Esophagus muscularis mucosa (tissue), 4 donors: Measurements from ENCODE around the gene C1orf167. TPM values are rescaled to one million over a fixed set of nuclear protein-coding genes. Genes with fewer than 3 reads are reported as not detected.
"Not testable (repeated sequence)": the region's sequence is repeated elsewhere in the genome, so short reads cannot be mapped to it uniquely, and the experiment has no call there.

Experiments used
- DNase-seq: peaks from one replicate; pipeline ENCODE4 v3.0.0-alpha.2; 2017; ENCODE audit errors: extremely low spot score
- H3K27ac ChIP-seq, 4 donors: fragments of 200-600 bp; sonication (generic); replicated peaks in 1 of 4; 1 replicate in 3 of 4; 2 replicates in 1 of 4; pipeline ENCODE4 v1.5.1; 2016 to 2019; ENCODE audit warnings: mild to moderate bottlenecking in 1 of 4
- H3K27me3 ChIP-seq, 4 donors: fragments of 200-600 bp; sonication (generic); one replicate each; pipeline versions ENCODE4 v1.5.1 to v1.6.0; 2016 to 2019
- H3K36me3 ChIP-seq, 4 donors: fragments of 200-600 bp; sonication (generic); one replicate each; pipeline ENCODE4 v1.5.1; 2016 to 2019
- H3K4me1 ChIP-seq, 4 donors: fragments of 200-600 bp; sonication (generic); one replicate each; pipeline ENCODE4 v1.5.1; 2016 to 2019
- H3K4me3 ChIP-seq, 4 donors: fragments of 200-600 bp; sonication (generic); 1 replicate in 2 of 4; 2 replicates in 2 of 4; pipeline ENCODE4 v1.5.1; 2016 to 2019; ENCODE audit warnings: mild to moderate bottlenecking in 4 of 4, moderate library complexity in 1 of 4
- H3K9me3 ChIP-seq, 4 donors: fragments of 200-600 bp; sonication (generic); 1 replicate in 3 of 4; 2 replicates in 1 of 4; pipeline ENCODE4 v1.5.1; 2016 to 2019
- CTCF ChIP-seq, 3 experiments: fragments of 200-600 bp in 2 of 3; fragments of 450-650 bp in 1 of 3; sonication (generic) in 2 of 3; IDR thresholded peaks; one replicate each; pipeline ENCODE4 v1.5.1; 2017 to 2019; ENCODE audit warnings: antibody characterized with exemption in 3 of 3, mild to moderate bottlenecking in 2 of 3, moderate library complexity in 1 of 3
- EP300 ChIP-seq: sonication (generic); formaldehyde crosslinking; IDR thresholded peaks from one replicate; pipeline ENCODE4 v1.6.1; 2017; ENCODE audit warnings: antibody characterized with exemption
- POLR2A ChIP-seq: fragments of 450-650 bp; IDR thresholded peaks from one replicate; pipeline ENCODE4 v1.6.1; 2017; ENCODE audit warnings: antibody characterized with exemption, moderate library complexity, mild to moderate bottlenecking, low read depth
- POLR2AphosphoS5 ChIP-seq, 2 donors: sonication (generic); formaldehyde crosslinking; IDR thresholded peaks; one replicate each; pipeline ENCODE4 v1.6.1; 2017; ENCODE audit warnings: antibody characterized with exemption in 2 of 2
- WGBS: methylation state at CpG from one replicate; pipeline ENCODE4 v1.1.5; 2018; 5-methylcytosine and 5-hydroxymethylcytosine counted together
- intact Hi-C: fragments of 100-400 bp; cut with DNase I; formaldehyde crosslinking; loops from one replicate; pipeline ENCODE4 v1.15.1; 2023
- total RNA-seq, 4 donors: library from RNA; depleted of rRNA; stranded (reverse); fragments of >200 nt; gene quantifications; one replicate each; pipeline versions ENCODE4 v1.1.0 to v1.2.1, GENCODE V29; 2016

C1orf167 gene
- total RNA-seq, 4 donors from 2014 or later = 2.3 to 4.3 TPM; not detected in 2

DNA sequence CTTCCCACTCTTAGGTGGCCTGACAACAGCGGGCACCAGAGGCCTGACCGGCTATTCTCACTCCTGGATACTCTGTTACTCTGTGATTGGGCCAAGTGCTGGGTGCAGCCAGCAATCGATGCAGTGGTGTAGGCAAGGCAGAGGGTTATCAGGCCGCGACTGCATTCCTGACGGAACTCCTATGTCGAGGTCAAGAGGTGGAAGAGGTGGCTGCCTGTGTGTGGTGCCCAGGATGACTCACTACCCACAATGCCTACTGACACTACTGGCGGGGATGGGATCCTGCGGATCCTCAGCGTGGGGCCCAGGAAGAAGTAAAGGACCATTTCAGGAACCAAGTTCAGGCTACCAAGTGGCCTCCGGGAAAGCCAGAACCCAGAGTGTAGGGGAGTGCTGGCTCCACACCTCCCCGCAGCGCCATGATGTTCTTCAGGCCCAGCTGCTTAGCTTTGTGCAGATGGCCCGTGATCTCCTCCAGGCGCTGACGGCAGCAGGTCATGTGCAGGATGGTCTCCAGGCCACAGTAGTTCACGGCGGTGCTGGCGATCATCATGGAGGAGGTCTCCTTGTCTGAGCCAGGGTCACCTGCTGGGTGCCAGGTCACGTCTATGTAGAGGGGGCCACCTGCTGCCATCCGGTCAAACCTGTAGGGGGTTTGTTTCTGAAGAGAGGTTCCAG, 38.9 kb downstream of the C1orf167 start:
- H3K9me3 ChIP-seq = no peaks in the 10 kb centered on the region
- no peaks in the 10 kb centered on the region for H3K27me3 ChIP-seq
- H3K27ac ChIP-seq = no peak overlapping the region
- peaks cover 43 to 63% (median 50%) of the 10 kb centered on the region in 4 donors for H3K4me1 ChIP-seq
- no peak overlapping the region for H3K4me3 ChIP-seq
- H3K36me3 ChIP-seq = peaks cover 13 to 44% (median 38%) of the 10 kb centered on the region in 4 donors
- intact Hi-C loops = no loop called here
- no peak for DNase-seq
- TF ChIP-seq POLR2A (no peak), EP300 (no peak), POLR2AphosphoS5 (IDR thresholded peaks at IDR 0.05) (no peak), CTCF (IDR thresholded peaks at IDR 0.05) (no peak)
- 93% methylated on average over 18 of the region's 21 CpGs for WGBS

DNA sequence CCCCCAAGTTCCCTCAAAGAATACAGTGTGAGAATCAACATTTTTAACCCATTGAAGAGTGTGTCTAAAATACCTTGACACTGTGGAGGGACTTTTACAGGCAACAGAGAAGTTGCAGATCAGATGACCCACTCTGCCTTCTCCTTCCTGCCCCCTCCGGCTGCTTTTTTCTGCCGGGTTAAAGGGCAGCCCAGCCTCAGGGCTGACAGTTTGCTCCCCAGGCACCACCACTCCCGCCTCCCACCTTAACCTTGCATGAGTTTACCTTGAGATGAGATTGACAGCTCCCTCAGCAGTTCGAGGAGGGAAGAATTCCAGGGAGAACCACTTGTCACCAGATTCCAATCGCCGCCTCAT, 40.6 kb downstream of the C1orf167 start:
- no peak for DNase-seq
- Histone ChIP-seq H3K27ac (peak overlapping the region; percentile 95 to 99 (median 98)), H3K4me1 (peaks cover 43 to 66% (median 57%) of the 10 kb centered on the region in 4 donors), H3K36me3 (peaks cover 8 to 42% (median 30%) of the 10 kb centered on the region in 4 donors), H3K4me3 (peak overlapping the region; percentile 66 to 90 (median 74)), H3K27me3 (no peaks in the 10 kb centered on the region), H3K9me3 (no peaks in the 10 kb centered on the region)
- TF ChIP-seq CTCF (IDR thresholded peaks at IDR 0.05) (no peak), EP300 (no peak), POLR2A (peak; percentile 10), POLR2AphosphoS5 (IDR thresholded peaks at IDR 0.05) (peak; percentile 26 to 54)
- intact Hi-C loops = no loop called here
- WGBS = 25% methylated on average over 6 of the region's 6 CpGs

DNA sequence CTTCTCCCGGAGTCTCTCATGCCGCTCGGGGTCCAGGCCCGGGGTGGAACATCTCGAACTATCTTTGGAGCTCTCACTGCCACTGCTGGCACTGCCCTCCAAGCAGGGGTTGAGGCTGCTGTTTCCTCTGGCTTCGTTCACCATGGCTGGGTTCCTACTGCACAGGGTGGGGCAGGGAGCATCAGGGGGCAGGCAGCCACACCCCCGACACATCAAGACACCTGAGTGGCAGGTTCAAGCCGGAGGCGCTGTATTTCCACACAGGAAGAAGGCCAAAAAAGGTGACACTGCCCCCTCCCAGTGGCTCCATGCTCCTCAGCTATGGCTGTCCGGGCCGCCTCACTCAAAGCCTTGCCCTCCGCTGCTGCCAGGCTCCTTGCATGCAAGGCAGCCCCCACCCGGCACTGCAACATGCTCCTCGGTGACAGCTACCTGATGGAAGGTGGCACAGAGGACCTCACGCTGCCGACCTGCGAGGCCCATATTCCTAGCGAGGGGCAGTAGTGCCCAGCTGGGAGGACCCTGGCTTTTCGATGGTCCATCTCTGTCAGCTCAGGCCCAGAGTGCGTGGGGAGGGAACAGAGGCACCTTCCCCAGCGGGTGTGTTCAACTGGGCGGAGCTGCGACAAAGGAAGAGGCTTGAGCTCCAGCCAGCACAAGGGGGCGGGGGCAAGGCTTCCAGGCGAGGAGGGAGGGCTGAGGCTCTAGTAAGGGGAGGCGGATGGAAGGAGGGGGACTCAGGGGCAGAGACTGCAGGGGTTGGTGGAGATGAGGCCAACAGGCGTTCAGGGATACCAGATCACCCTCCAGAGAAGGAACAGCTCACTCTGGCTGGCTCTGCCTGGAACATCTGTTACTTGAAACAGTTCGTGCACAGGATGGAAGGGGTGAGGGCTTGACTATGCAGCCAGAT, 41.2 kb downstream of the C1orf167 start:
- Histone ChIP-seq H3K36me3 (peaks cover 8 to 42% (median 30%) of the 10 kb centered on the region in 4 donors), H3K27me3 (no peaks in the 10 kb centered on the region), H3K27ac (peak overlapping the region; percentile 95 to 99 (median 98)), H3K4me3 (peak overlapping the region; percentile 66 to 90 (median 74)), H3K9me3 (no peaks in the 10 kb centered on the region), H3K4me1 (peaks cover 46 to 73% (median 63%) of the 10 kb centered on the region in 4 donors)
- TF ChIP-seq EP300 (no peak), POLR2A (peak; percentile 53), POLR2AphosphoS5 (IDR thresholded peaks at IDR 0.05) (peak; percentile 88 to 92), CTCF (IDR thresholded peaks at IDR 0.05) (no peak)
- intact Hi-C loops = no loop called here
- 10% methylated on average over 15 of the region's 28 CpGs for WGBS
- peak; percentile 99 for DNase-seq

DNA sequence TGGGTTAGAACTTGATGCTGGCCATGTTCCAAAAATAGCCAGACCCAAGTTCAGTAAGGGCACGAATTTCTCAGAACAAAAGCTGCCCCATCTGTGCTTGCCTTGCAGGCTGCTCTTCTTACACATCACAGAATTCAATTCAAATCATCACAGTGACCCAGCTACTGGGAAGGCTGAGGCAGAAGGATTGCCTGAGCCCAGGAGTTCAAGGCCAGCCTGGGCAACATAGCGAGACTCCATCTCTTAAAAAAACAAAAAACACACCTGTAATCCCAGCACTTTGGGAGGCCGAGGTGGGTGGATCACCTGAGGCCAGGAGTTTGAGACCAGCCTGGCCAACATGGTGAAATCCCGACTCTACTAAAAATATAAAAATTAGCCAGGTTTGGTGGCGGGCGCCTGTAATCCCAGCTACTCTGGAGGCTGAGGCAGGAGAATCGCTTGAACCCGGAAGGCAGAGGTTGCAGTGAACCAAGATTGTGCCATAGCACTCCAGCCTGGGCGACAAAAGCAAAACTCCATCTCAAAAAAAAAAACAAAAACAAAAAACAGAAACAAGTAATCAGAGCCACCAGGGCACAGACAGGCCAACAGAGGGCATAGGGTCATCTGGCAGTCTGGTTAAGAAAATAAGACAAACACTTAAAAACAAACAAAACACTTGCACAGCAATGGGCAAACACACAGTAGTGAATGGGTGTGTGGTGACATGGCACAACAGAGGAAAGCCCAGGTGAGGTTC, 42.1 kb downstream of the C1orf167 start:
- H3K27me3 ChIP-seq, H3K9me3 ChIP-seq, DNase-seq, intact Hi-C loops: not testable (repeated sequence)
- H3K4me1 ChIP-seq = peaks cover 46 to 81% (median 69%) of the 10 kb centered on the region in 4 donors
- H3K27ac ChIP-seq = peak overlapping the region; percentile 95 to 99 (median 98)
- 77% methylated on average over 7 of the region's 9 CpGs for WGBS
- H3K4me3 ChIP-seq = peak overlapping the region; percentile 66 to 90 (median 74)
- H3K36me3 ChIP-seq = peaks cover 9 to 38% (median 23%) of the 10 kb centered on the region in 4 donors
